Kidney epithelial cell (primary cell): Measurements from ENCODE around the gene CXCR3. TPM values are rescaled to one million over a fixed set of nuclear protein-coding genes. Genes with fewer than 3 reads are reported as not detected.

Experiments
- DNase-seq: peaks from one replicate; pipeline ENCODE4 v3.0.0-alpha.2; 2010; ENCODE audit warnings: low read depth
- H3K27me3 ChIP-seq: 2 replicates; pipeline ENCODE4 v1.6.0; 2011; ENCODE audit warnings: low read length; ENCODE audit not compliant: control insufficient read depth, insufficient read depth
- H3K36me3 ChIP-seq: 2 replicates; pipeline ENCODE4 v1.5.1; 2011; ENCODE audit warnings: low read length; ENCODE audit not compliant: control insufficient read depth, insufficient read depth
- H3K4me3 ChIP-seq: 2 replicates; pipeline ENCODE4 v1.5.1; 2011; ENCODE audit warnings: low read depth, mild to moderate bottlenecking, control low read depth, low read length
- CTCF ChIP-seq: IDR thresholded peaks from 2 replicates; pipeline ENCODE4 v1.5.1; 2011; ENCODE audit warnings: mild to moderate bottlenecking, moderate library complexity, low read length, control low read depth, inconsistent platforms; ENCODE audit not compliant: insufficient read depth, poor library complexity, severe bottlenecking
- total RNA-seq: library from RNA; depleted of rRNA; stranded (reverse); fragments of >200 nt; gene quantifications from 2 replicates; pipeline ENCODE4 v1.2.3, GENCODE V29; 2015

CXCR3 gene
- not detected in 2 replicates for total RNA-seq

GRCh38 chrX:71618303-71618721 lies at the start of gene CXCR3:
TSS of gene CXCR3 (minus strand) at chrX:71618511. CDS start at chrX:71618449, 62 bp downstream.
- no peaks in the 10 kb centered on the region for H3K36me3 ChIP-seq
- TF ChIP-seq CTCF: no peak
- H3K27me3 ChIP-seq: no peaks in the 10 kb centered on the region
- DNase-seq: no peak
- H3K4me3 ChIP-seq: no peak within 1 kb of the TSS

- Histone ChIP-seq H3K4me3 (no peak within 1 kb of the TSS), H3K36me3 (no peaks in the 10 kb centered on the region), H3K27me3 (no peaks in the 10 kb centered on the region)
- DNase-seq: no peak
- TF ChIP-seq CTCF: no peak
Observed at GRCh38 chrX:71667328-71668247, 49.3 kb upstream of the CXCR3 start, which contains the start of gene LOC101059915. TSS of gene LOC101059915 (plus strand) at chrX:71667546.

GRCh38 chrX:71666240-71667223 lies 48.2 kb upstream of the CXCR3 start:
- H3K36me3 ChIP-seq: no peaks in the 10 kb centered on the region
- H3K4me3 ChIP-seq: no peak overlapping the region
- no peak for TF ChIP-seq CTCF
- DNase-seq: no peak
- H3K27me3 ChIP-seq: no peaks in the 10 kb centered on the region

- Histone ChIP-seq H3K4me3 (no peak overlapping the region), H3K36me3 (no peaks in the 10 kb centered on the region)
Observed at GRCh38 chrX:71665747-71666146, 47.4 kb upstream of the CXCR3 start.

GRCh38 chrX:71664889-71665491 lies 46.7 kb upstream of the CXCR3 start:
- Histone ChIP-seq H3K36me3 (no peaks in the 10 kb centered on the region), H3K4me3 (no peak overlapping the region), H3K27me3 (no peaks in the 10 kb centered on the region)
- DNase-seq: no peak
- no peak for TF ChIP-seq CTCF

More at GRCh38 chrX:71665747-71666146, 47.4 kb upstream of the CXCR3 start:
- DNase-seq: no peak
- TF ChIP-seq CTCF: no peak
- H3K27me3 ChIP-seq: no peaks in the 10 kb centered on the region
